GDM1 (cell line): Measurements from ENCODE around the gene CDC45.

ENCODE experiments used
- DNase-seq: peaks from one replicate; lab custom pipeline; 2025; lab: John Stamatoyannopoulos, UW

Gene CDC45

GRCh38 chr22:19559956-19560355, 80.2 kb downstream of the CDC45 start:
- DNase-seq: no peak

- no peak for DNase-seq
Observed at GRCh38 chr22:19565382-19566278, 85.9 kb downstream of the CDC45 start.

- no peak for DNase-seq
Observed at GRCh38 chr22:19566279-19567156, 86.8 kb downstream of the CDC45 start.

GRCh38 chr22:19567157-19568009, 87.7 kb downstream of the CDC45 start:
- no peak for DNase-seq

GRCh38 chr22:19568337-19569275, 88.9 kb downstream of the CDC45 start:
- DNase-seq: no peak

GRCh38 chr22:19569276-19569640, 89.5 kb downstream of the CDC45 start:
- no peak for DNase-seq

GRCh38 chr22:19569976-19570375, 90.3 kb downstream of the CDC45 start:
- DNase-seq: no peak
